Measurements from ENCODE around the gene PLEKHH2.
A peak's percentile ranks its signal among the peaks of the same experiment; 100 is the strongest.
"Not testable (repeated sequence)": the region's sequence is repeated elsewhere in the genome, so short reads cannot be mapped to it uniquely, and the experiment has no call there.

The PLEKHH2 gene

GRCh38 chr2:43642363-43642762, 5.3 kb downstream of the PLEKHH2 start:
- DNase-seq: no peak

GRCh38 chr2:43643680-43644079, 6.6 kb downstream of the PLEKHH2 start:
- DNase-seq: no peak

- peak; percentile 42 for DNase-seq
Measured at GRCh38 chr2:43648994-43649701, 12.1 kb downstream of the PLEKHH2 start.

- no peak for DNase-seq
Measured at GRCh38 chr2:43653506-43653905, 16.4 kb downstream of the PLEKHH2 start.

GRCh38 chr2:43657241-43657640, 20.2 kb downstream of the PLEKHH2 start:
- DNase-seq: no peak

GRCh38 chr2:43675646-43676321, 38.7 kb downstream of the PLEKHH2 start:
- no peak for DNase-seq

- DNase-seq: peak; percentile 68
Measured at GRCh38 chr2:43676322-43677050, 39.4 kb downstream of the PLEKHH2 start, which contains the start of gene C1GALT1C1L. Gene C1GALT1C1L, minus strand, starts transcription at chr2:43676429. Its CDS starts 107 bp downstream, at chr2:43676322.

- not testable (repeated sequence) for DNase-seq
Measured at GRCh38 chr2:43677783-43678182, 40.7 kb downstream of the PLEKHH2 start.

GRCh38 chr2:43685357-43685756, 48.3 kb downstream of the PLEKHH2 start:
- DNase-seq: no peak

- DNase-seq: no peak
Measured at GRCh38 chr2:43689999-43690398, 52.9 kb downstream of the PLEKHH2 start.

GRCh38 chr2:43692428-43692994, 55.5 kb downstream of the PLEKHH2 start:
- DNase-seq: no peak

GRCh38 chr2:43698140-43698539, 61.1 kb downstream of the PLEKHH2 start:
- not testable (repeated sequence) for DNase-seq

- DNase-seq: no peak
Measured at GRCh38 chr2:43699761-43700160, 62.7 kb downstream of the PLEKHH2 start.

GRCh38 chr2:43701111-43701510, 64.1 kb downstream of the PLEKHH2 start:
- no peak for DNase-seq

- DNase-seq: peak; percentile 63
Measured at GRCh38 chr2:43707255-43708015, 70.4 kb downstream of the PLEKHH2 start.

- no peak for DNase-seq
Measured at GRCh38 chr2:43708178-43708577, 71.1 kb downstream of the PLEKHH2 start.

GRCh38 chr2:43708891-43709290, 71.8 kb downstream of the PLEKHH2 start:
- DNase-seq: no peak

GRCh38 chr2:43710866-43711265, 73.8 kb downstream of the PLEKHH2 start:
- DNase-seq: no peak

GRCh38 chr2:43714164-43714563, 77.1 kb downstream of the PLEKHH2 start:
- peak; percentile 47 for DNase-seq

- DNase-seq: no peak
Measured at GRCh38 chr2:43715300-43716098, 78.4 kb downstream of the PLEKHH2 start.

GRCh38 chr2:43717322-43717721, 80.3 kb downstream of the PLEKHH2 start:
- DNase-seq: no peak

Measured in fibroblast of skin of right biceps (primary cell).